IPS-18c (cell line): ENCODE results near the gene FGD3.
"Not testable (repeated sequence)": the region's sequence is repeated elsewhere in the genome, so short reads cannot be mapped to it uniquely, and the experiment has no call there.

ENCODE experiments used
- H3K4me3 ChIP-seq: 2 replicates; pipeline ENCODE4 v1.7.0; 2013; ENCODE audit warnings: low read depth, mild to moderate bottlenecking, low read length, moderate library complexity; ENCODE audit not compliant: insufficient read depth
- H3K9me3 ChIP-seq: one replicate; pipeline ENCODE4 v1.6.1; 2013; ENCODE audit warnings: mild to moderate bottlenecking, low read length, moderate library complexity; ENCODE audit not compliant: control insufficient read depth, insufficient read depth

The FGD3 gene

DNA sequence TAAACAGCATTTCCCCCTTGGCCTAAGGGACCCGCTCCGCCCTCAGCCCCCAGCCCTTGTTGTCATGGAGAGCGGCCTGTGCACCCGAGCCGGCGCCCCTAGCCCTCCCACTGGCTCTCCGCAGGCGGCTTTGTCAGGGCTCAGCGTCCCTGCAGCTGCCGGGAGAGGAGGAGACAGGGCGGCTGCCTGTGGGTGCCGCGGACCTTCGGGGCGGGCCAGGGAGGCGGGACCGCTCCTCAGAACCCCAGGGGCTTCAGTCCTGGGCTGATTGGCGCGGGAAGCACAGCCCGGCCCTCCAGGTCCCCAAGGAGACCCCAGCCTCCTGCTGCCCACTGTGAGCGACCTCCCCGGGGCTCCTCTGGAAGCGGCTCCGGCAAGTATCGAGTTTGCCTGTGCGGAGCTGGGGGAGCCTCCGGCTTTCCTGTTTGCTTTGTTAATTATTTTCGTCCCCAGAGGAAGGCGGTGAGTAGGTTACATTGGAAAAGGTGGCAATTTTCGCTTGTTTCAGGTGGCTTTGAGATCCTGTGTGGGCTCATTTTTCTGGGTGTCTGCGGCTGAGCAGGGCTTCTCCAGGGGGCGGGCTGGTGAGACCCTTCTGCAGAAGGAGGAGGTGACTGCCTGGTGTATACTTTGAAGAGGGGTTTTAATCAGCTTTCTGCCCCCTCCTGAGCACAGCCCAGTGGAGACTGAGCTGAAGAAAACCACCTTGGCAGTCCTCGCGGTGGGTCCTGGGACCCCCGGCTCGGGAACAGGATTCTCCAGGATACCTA lies at the start of gene FGD3:
Gene FGD3, plus strand, starts transcription at position 256 of the 770 bp plus-strand sequence. CDS start 28,734 bp downstream, outside the sequence.
- H3K4me3 ChIP-seq: peak within 1 kb of the TSS; percentile 43
- H3K9me3 ChIP-seq: no peaks in the 10 kb centered on the region

- H3K4me3 ChIP-seq, H3K9me3 ChIP-seq: not testable (repeated sequence)
Measured at GRCh38 chr9:92905137-92905536, 42.2 kb upstream of the FGD3 start.

GRCh38 chr9:92911511-92912475 lies 35.5 kb upstream of the FGD3 start:
- Histone ChIP-seq H3K9me3 (no peaks in the 10 kb centered on the region), H3K4me3 (no peak overlapping the region)

DNA sequence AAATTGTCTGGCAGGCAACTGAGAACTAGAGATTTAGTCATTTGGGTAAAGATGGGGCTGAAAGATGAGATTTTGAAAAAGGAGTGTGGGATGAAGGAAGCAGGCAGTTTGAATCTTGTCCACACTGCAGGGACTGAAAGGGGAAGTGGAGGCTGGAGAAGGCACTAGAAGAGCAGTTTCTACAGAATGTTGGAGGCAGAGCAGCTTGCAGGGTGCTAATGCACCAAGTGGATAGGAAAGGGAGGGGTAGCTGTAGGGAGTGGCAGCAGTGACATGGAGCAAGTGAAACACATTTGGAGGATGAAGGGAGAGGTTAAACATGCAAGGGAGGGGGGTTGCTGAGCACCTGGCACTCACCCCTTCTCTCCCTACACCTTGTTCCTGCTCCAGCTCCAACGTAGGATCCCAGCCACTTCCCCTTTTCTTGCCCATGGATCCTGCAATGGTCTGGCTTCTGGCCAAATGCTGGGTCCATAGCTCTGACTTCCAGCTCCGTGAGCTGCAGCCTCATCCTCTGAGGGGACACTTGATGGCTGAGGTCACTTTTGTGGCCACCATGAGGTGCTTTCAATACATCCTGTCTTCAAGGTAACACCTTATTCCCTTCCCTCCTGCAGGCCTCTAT lies 30.0 kb upstream of the FGD3 start:
- H3K9me3 ChIP-seq: no peaks in the 10 kb centered on the region
- H3K4me3 ChIP-seq: no peak overlapping the region

- Histone ChIP-seq H3K9me3 (no peaks in the 10 kb centered on the region), H3K4me3 (no peak overlapping the region)
Measured at GRCh38 chr9:92920437-92920836, 26.9 kb upstream of the FGD3 start.

- Histone ChIP-seq H3K9me3 (no peaks in the 10 kb centered on the region), H3K4me3 (no peak overlapping the region)
Measured at GRCh38 chr9:92931606-92932005, 15.7 kb upstream of the FGD3 start.

- Histone ChIP-seq H3K9me3 (no peaks in the 10 kb centered on the region), H3K4me3 (no peak overlapping the region)
Measured at GRCh38 chr9:92934321-92934720, 13.0 kb upstream of the FGD3 start.

DNA sequence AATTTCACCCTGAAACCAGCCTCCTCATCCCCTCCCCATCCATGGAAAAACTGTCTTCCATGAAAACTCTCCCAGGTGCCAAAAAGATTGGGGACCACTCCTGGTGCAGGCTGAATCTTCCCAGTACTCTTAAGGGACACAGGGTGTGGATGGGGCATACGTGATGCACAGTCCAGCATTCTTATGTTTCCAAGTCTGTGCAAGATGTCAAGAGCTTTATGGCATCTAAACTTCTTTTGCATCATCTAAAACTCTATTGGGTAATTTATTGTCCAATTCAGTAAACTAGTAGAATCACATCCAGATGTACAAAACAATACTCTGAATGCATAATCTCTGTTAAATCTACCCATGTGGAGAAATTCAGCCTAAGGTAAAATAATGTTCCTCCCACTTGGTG lies 9.3 kb upstream of the FGD3 start:
- Histone ChIP-seq H3K4me3 (no peak overlapping the region), H3K9me3 (no peaks in the 10 kb centered on the region)

- Histone ChIP-seq H3K4me3 (no peak overlapping the region), H3K9me3 (no peaks in the 10 kb centered on the region)
Measured at GRCh38 chr9:92941861-92942260, 5.5 kb upstream of the FGD3 start.

- Histone ChIP-seq H3K4me3 (no peak overlapping the region), H3K9me3 (no peaks in the 10 kb centered on the region)
Measured at GRCh38 chr9:92942688-92943616, 4.4 kb upstream of the FGD3 start.

GRCh38 chr9:92944921-92945320 lies 2.4 kb upstream of the FGD3 start:
- Histone ChIP-seq H3K9me3 (no peaks in the 10 kb centered on the region), H3K4me3 (no peak overlapping the region)

GRCh38 chr9:92945796-92946195 lies 1.5 kb upstream of the FGD3 start:
- Histone ChIP-seq H3K4me3 (no peak overlapping the region), H3K9me3 (no peaks in the 10 kb centered on the region)

DNA sequence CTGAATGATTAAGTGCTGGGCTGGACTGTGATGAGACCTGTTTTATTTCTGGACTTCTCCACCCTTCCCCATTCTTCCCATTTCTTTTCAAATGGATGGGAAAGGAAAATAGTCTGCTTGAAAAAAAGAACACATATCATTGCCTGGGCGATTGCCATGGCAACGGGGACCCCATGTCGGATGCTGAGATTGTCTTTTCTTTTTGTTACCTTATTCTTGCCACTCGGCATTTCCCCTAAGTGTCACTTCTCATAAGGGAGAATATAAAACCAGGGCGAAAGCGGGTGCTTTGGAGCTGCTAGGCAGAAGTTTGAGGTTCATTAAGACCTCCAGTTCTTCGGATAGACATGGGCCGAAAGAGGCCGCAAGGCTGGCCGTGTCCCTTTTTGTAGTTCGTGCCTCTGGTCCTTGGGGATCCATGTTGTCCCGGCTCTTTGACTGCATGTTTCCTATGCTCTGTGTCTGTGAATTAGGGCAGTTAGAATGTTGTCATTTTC lies 763 bp downstream of the FGD3 start:
- H3K4me3 ChIP-seq: no peak overlapping the region

GRCh38 chr9:92948632-92949031 lies 1.3 kb downstream of the FGD3 start:
- no peaks in the 10 kb centered on the region for H3K9me3 ChIP-seq
- no peak overlapping the region for H3K4me3 ChIP-seq

More for the DNA sequence above, 763 bp downstream of the FGD3 start:
- H3K9me3 ChIP-seq: no peaks in the 10 kb centered on the region

- H3K9me3 ChIP-seq: no peaks in the 10 kb centered on the region
- no peak overlapping the region for H3K4me3 ChIP-seq
Measured at GRCh38 chr9:92949266-92949982, 2.1 kb downstream of the FGD3 start.

DNA sequence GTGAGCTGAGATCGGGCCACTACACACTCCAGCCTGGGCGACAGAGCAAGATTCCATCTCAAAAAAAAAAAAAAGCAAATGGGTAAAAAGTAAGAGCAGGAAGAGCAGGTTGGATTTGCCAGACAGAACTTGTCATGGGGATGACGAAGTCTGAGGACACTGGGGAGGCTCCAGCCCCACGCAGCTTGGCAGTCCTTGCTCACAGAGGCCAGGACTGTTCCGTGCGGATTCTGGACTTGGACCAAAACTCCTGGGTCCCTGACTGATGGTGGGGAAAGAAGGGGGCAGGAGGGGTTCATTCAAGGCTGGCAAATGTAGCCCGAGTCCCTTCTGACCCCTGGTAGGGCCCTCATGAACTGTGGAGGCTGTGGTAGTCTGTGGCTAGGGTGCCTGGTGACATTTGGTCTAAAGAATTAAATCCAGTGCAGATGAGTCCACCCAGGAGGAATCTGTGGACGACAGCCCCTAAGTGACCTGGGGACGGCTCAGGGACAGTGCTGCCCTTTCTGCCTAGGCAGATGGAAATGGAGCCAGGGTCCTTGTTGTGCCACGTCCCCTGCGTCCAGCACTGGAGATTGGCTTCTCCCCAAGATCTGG lies 3.1 kb downstream of the FGD3 start:
- H3K9me3 ChIP-seq: no peaks in the 10 kb centered on the region
- no peak overlapping the region for H3K4me3 ChIP-seq
